AG08396 (cell line): ENCODE data around the gene DAPK2.
"Not testable (repeated sequence)": the region's sequence is repeated elsewhere in the genome, so short reads cannot be mapped to it uniquely, and the experiment has no call there.

Source experiments
- DNase-seq: peaks from one replicate; pipeline ENCODE4 v3.0.0; 2012; ENCODE audit warnings: low spot score, mixed read lengths

Gene DAPK2

GRCh38 chr15:64053674-64054073 lies 7.4 kb upstream of the DAPK2 start:
- DNase-seq, result not testable (repeated sequence)

GRCh38 chr15:64052925-64053491 lies 6.7 kb upstream of the DAPK2 start:
- no peak for DNase-seq

- no peak for DNase-seq
These were observed 5.3 kb upstream of the DAPK2 start for GRCh38 chr15:64051407-64052259.

- no peak for DNase-seq
These were observed 4.8 kb upstream of the DAPK2 start for GRCh38 chr15:64051093-64051402.

DNA sequence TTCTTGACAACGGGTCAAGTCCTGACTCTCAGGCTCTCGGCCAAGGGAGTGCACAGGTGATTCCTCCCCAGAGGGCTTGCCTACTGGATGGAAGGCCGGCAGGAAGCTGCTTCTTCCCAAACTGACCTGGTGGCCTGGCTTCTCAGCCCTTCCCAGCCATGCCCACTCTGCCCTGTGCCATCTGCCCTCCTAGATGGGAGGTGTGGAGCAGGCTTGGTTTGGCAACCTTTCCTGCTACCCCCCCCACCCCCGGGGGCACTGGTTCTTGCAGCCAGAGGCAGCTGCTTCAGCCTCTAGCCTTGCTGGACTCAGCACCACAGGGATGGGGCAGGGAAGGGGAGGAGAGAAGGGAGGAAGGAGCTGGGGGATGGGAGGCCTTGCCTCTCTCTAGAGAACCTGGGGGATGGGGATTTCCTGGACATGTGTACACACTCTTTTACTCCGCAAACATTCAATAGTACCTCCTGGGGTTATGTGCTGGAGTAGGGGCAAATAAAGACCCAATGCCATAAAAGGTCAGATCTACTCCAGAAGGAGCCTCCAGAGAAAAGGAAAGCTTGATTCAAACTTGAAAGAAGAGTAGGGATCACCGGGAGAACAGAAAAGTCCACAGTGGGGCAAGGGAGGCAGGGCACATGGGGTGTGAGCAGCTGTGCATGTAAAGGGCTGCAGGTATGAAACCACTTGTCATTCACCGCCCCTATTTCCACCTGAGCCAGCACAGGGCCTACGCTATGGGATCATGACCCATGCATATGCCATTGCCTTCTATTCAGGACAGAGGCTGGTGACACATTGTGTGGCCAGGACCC lies 4.2 kb upstream of the DAPK2 start:
- DNase-seq, result no peak

- DNase-seq, result no peak
These were observed 2.6 kb upstream of the DAPK2 start for GRCh38 chr15:64048781-64049460.

- DNase-seq, result no peak
These were observed 388 bp downstream of the DAPK2 start for GRCh38 chr15:64045774-64046420.

DNA sequence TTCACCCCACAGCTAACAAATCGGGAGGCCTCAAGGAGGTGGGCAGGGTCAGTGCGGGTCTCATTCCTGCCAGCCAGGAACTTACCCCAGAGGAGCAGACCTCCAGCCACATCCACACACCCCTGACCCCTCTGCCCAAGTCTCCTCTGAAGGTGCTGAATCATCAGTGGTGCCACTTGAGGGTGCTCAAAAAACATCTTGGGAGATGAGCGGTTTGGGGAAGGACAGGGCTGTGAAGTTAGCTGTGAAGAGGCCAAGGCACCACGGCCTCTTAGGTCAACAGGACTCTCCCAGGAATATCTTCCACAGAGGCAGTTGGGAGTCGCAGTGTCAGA lies 1.2 kb downstream of the DAPK2 start:
- DNase-seq, result no peak

- no peak for DNase-seq
These were observed 1.8 kb downstream of the DAPK2 start for GRCh38 chr15:64044300-64045100.

- DNase-seq, result no peak
These were observed 7.2 kb downstream of the DAPK2 start for GRCh38 chr15:64038878-64039610.

DNA sequence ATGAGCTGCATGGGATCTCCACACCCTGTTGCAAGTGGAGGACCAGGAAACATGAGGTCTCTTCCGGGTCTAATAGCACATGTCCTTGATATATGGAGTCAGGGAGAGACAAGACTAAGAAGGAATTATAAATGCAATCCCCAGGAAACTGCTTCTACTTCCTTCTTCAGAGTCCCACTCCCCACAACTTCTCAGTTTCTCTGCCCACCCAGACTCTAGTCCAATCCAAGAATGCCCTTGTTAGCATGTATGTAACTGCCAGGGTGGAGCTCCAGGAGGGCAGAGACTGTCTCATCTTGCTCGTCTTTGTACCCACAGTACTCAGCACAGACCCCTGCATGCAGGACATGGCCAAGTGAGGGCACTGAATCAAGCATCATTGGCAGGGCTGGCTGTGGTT lies 8.3 kb downstream of the DAPK2 start:
- DNase-seq, result no peak

- DNase-seq, result no peak
These were observed 9.2 kb downstream of the DAPK2 start for GRCh38 chr15:64037116-64037515.

DNA sequence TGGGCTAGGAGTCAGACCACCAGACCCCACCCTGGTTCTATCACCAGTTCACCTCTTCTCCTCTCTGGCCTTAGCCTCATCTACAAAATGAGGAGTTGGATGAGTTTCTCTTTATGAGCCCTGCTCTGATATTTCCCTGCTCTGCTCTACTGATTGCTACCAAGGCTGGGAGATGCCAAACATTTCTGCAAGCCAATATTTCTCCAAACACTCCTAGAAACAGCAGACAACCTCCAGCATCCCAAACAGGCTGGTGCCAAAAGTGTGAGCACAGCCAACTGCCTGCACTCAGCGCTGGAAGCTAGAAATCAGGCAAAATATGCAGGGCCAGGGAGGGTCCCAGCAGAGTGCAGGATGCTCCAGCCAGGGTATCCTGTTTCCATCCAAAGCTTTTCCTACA lies 10.8 kb downstream of the DAPK2 start:
- DNase-seq, result no peak

- no peak for DNase-seq
These were observed 11.8 kb downstream of the DAPK2 start for GRCh38 chr15:64034519-64034918.

DNA sequence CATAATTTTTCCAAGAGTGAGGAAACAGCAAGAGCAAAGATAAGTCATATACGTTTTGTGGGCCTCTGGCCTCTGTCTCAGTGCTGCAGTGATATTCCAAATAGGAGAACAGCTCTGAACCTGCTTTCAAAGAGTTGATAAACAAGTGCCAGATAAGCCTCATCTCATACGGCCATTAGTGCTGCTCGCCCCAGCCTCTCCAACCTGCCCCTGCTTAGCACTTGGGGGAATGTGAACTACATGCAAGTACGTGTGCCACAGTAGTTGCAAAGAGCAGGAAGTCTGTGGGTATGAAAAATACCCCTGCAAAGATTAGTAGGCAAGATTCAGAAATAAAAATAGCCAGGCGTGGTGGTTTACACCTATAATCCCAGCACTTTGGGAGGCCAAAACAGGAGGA lies 14.0 kb downstream of the DAPK2 start:
- DNase-seq, result no peak

GRCh38 chr15:64030123-64030522 lies 16.2 kb downstream of the DAPK2 start:
- DNase-seq, result no peak

DNA sequence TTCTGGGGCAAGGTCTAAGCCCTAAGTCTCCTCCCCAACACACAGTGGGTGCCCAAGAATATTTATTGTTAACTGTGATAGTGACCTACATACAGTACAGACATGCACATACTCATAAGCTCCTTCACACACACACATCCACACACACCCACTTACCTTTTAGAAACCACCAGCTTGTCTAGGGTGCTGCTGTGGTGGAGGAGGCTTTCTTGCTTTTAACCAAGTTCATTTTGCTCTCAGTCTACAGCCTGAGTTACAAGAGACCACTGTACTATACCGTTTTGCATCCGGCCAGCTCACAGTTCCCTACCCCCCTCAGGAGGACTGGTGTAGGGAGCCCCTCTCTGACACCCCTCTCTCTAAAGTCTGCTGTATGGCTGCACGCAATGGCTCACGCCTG lies 16.7 kb downstream of the DAPK2 start:
- no peak for DNase-seq

DNA sequence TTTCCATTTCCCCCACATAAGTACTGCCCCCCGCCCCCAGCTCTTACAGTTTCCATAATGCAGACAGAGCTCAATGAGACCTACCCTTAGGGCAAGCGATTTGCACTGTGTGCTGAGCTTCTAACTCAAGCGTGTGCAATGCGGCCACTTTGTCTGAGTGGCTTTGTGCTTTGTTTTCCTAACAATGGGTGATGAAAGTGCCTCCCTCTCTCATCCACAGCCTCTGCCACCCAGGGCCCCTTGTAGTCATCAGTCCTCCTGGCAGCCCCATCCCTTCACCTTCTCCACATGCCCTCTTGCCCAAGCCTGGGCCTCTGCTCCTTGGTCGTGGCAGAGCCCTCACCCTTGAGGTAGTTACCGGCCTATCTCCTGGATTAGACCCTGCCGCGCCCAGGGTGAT lies 17.2 kb downstream of the DAPK2 start:
- DNase-seq, result no peak

DNA sequence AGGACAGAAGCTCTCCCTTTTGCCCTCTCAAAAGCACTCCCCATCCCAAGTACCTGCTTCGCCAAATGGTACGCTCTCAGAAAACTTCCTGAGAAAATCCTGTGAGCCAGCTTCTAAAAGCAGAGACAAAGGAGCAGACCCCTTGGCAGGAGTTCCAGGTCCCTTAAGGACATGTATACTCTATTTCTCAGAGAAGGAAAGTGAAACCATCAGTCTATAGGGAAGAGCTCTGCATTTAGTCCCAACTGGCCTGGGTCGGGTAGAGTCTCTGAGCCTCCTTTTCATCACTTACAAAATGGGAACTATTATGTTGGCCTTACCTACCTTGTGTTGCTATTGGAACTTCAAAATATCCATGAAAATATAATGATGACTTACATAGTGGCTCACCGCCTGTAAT lies 19.7 kb downstream of the DAPK2 start:
- no peak for DNase-seq

- DNase-seq, result no peak
These were observed 21.9 kb downstream of the DAPK2 start for GRCh38 chr15:64024172-64025050.
